ENCODE measurements around the gene JADE3.
A peak's percentile ranks its signal among the peaks of the same experiment; 100 is the strongest.

GRCh38 chrX:46912603-46913491 is 626 bp downstream of the JADE3 start:
- TF ChIP-seq CTCF (IDR thresholded peaks at IDR 0.05), result peak in 5 of 6 experiments; percentile 23 to 53 (median 40)
- TF ChIP-seq POLR2A (IDR thresholded peaks at IDR 0.05), result no peak

Data from esophagus squamous epithelium (tissue), 4 donors.